ENCODE data around the gene MORN1. TPM values are rescaled to one million over a fixed set of nuclear protein-coding genes. Genes with fewer than 3 reads are reported as not detected.

MORN1 gene
- total and polyA plus RNA-seq, 2 of the 8 experiments (the other 6 are each of a cell fraction or from before 2014, with no cell fraction given): 5.0 to 9.1 TPM

GRCh38 chr1:2417083-2417832 lies 25.9 kb upstream of the MORN1 start:
- no peak overlapping the region for H3K27ac ChIP-seq (ENCODE audit: low read depth, low read length)
- H3K23me2 ChIP-seq (ENCODE audit: low read depth, low read length): peaks cover 10% of the 10 kb centered on the region
- no peak overlapping the region for H4K5ac ChIP-seq (ENCODE audit: insufficient read length, low read depth, low read length)
- H2BK5ac ChIP-seq (ENCODE audit: low read depth, low read length): no peak overlapping the region
- H3K4ac ChIP-seq (replicated peaks; ENCODE audit: insufficient read length, low read depth, low read length): no peak overlapping the region
- peaks cover 0 to 4% of the 10 kb centered on the region in 2 experiments for H4K20me1 ChIP-seq (replicated peaks in 1 of 2; ENCODE audit: control insufficient read depth in 1 of 2, insufficient read depth in 2 of 2, low read length in 2 of 2)
- H3K79me1 ChIP-seq (ENCODE audit: low read depth, low read length): no peaks in the 10 kb centered on the region
- H3K4me1 ChIP-seq (replicated peaks in 1 of 4; ENCODE audit: control insufficient read depth in 3 of 4, insufficient read depth in 4 of 4, low read length in 3 of 4): peaks cover 0 to 11% (median 10%) of the 10 kb centered on the region in 4 experiments; a peak in 5 of 7 replicates
- no peak overlapping the region; the same call in 1 of the 2 replicates for H4K8ac ChIP-seq (ENCODE audit: extremely low read depth, insufficient read depth, low read length)
- FAIRE-seq (no peak), DNase-seq (ENCODE audit: low read depth in 1 of 2, low spot score in 2 of 2) (no peak)
- H3K4me3 ChIP-seq (ENCODE audit: extremely low read depth in 1 of 4, insufficient read depth in 2 of 4, low read depth in 3 of 4, low read length in 4 of 4): no peak overlapping the region
- no peak overlapping the region for H2BK12ac ChIP-seq (ENCODE audit: low read depth, low read length)
- no peaks in the 10 kb centered on the region for H3K79me2 ChIP-seq (ENCODE audit: control insufficient read depth in 1 of 2, insufficient read depth in 2 of 2, low read length in 2 of 2)
- no peaks in the 10 kb centered on the region for H3K36me3 ChIP-seq (ENCODE audit: control insufficient read depth in 2 of 4, insufficient read depth in 4 of 4, low read length in 3 of 4)
- no peak overlapping the region for H4K91ac ChIP-seq (replicated peaks; ENCODE audit: insufficient read length, low read length)
- H3K18ac ChIP-seq (ENCODE audit: extremely low read depth, low read length): no peak overlapping the region
- H2AK5ac ChIP-seq (ENCODE audit: low read depth, low read length): no peak overlapping the region
- peaks cover 0 to 2% (median 0%) of the 10 kb centered on the region in 4 experiments; a peak in 2 of 7 replicates for H3K27me3 ChIP-seq (replicated peaks in 1 of 4; ENCODE audit: control insufficient read depth in 3 of 4, extremely low read depth in 1 of 4, insufficient read depth in 3 of 4, low read length in 3 of 4)
- no peak overlapping the region for H3K23ac ChIP-seq (ENCODE audit: insufficient read length)
- no peak overlapping the region for H3K4me2 ChIP-seq (ENCODE audit: insufficient read depth in 1 of 2, low read depth in 2 of 2, low read length in 2 of 2)
- H3K56ac ChIP-seq (replicated peaks; ENCODE audit: insufficient read length, low read depth, low read length): no peak overlapping the region
- H3K14ac ChIP-seq (ENCODE audit: insufficient read length): no peak overlapping the region
- 75% methylated on average over 9 of the region's 13 CpGs; no CpG with 5 or more reads in 1 of the 2 experiments for WGBS, 2 experiments (ENCODE audit: extremely low coverage in 1 of 2, insufficient coverage in 1 of 2, insufficient read length in 1 of 2, insufficient replicate concordance in 2 of 2, low coverage in 1 of 2, low lambda C conversion rate in 2 of 2, missing lambda C conversion rate in 1 of 2)
- H2BK15ac ChIP-seq (ENCODE audit: low read length): no peak overlapping the region
- H3K9ac ChIP-seq (replicated peaks in 1 of 4; ENCODE audit: extremely low read depth in 1 of 4, low read depth in 3 of 4, low read length in 3 of 4): no peak overlapping the region
- H2BK120ac ChIP-seq (replicated peaks; ENCODE audit: low read depth, low read length): no peak overlapping the region
- no peak overlapping the region for H2BK20ac ChIP-seq (ENCODE audit: low read length)
- TF ChIP-seq E2F6 (IDR thresholded peaks at IDR 0.05): no peak
- no peak for TF ChIP-seq SAP30 (IDR thresholded peaks at IDR 0.05; ENCODE audit: insufficient read depth, insufficient replicate concordance, low read length)
- no peak for TF ChIP-seq POLR2AphosphoS5 (IDR thresholded peaks at IDR 0.05; ENCODE audit: low read depth, low read length)
- no peak for TF ChIP-seq EGR1 (IDR thresholded peaks at IDR 0.05; ENCODE audit: borderline replicate concordance, low read depth, low read length)
- no peaks in the 10 kb centered on the region for H3K9me3 ChIP-seq (ENCODE audit: insufficient read depth in 2 of 2, low read depth in 1 of 2, low read length in 1 of 2)
- POLR2A ChIA-PET (ENCODE audit: partially characterized antibody): interaction anchor here (1.1 kb wide), 1 partner anchor 130 kb away, joined by 3 read pairs; no protein-coding TSS in a partner anchor
- no peak overlapping the region for H2AFZ ChIP-seq (ENCODE audit: low read length)
- CTCF ChIA-PET (ENCODE audit: partially characterized antibody): interaction anchor here (0.7 to 6.6 kb wide), 7 partner anchors 10 to 1057 kb away, joined by 3 to 48 read pairs (median 3); no protein-coding TSS in a partner anchor

Data from H1 (cell line).